ENCODE measurements around the gene MICAL2.

The MICAL2 gene

DNA sequence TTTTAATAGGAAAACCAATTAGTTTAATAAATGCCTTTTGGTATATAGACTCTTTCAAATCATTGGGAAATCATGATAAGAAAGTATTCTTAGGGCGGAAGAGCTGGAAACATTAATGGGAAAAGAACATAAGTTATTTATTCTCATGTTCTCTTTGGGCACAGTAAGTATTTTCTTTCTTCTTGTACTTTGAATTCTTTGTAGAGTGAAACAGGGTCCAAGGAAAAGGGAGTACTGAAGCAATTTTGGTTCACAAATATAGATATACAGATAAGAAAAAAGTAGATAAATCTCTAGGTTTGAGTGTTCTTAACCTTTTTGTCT, 123.2 kb downstream of the MICAL2 start:
- Histone ChIP-seq H3K27me3 (replicated peaks in 2 of 5; ENCODE audit: control insufficient read depth in 4 of 5, insufficient read depth in 5 of 5, low read length in 4 of 5) (no peaks in the 10 kb centered on the region), H3K9me3 (ENCODE audit: control extremely low read depth in 1 of 5, control insufficient read depth in 4 of 5, insufficient read depth in 2 of 5, low read depth in 1 of 5, low read length in 4 of 5) (no peaks in the 10 kb centered on the region), H3K4me3 (ENCODE audit: control insufficient read depth in 1 of 7, extremely low read depth in 1 of 7, insufficient read depth in 4 of 7, low read depth in 2 of 7, low read length in 6 of 7) (no peak overlapping the region), H3K27ac (ENCODE audit: insufficient read depth in 1 of 2, low read depth in 1 of 2, low read length in 2 of 2, poor library complexity in 1 of 2, severe bottlenecking in 2 of 2) (no peak overlapping the region), H3K4me1 (ENCODE audit: control extremely low read depth in 1 of 4, control insufficient read depth in 4 of 4, insufficient read depth in 4 of 4, low read length in 3 of 4) (peaks cover 5 to 30% (median 21%) of the 10 kb centered on the region in 4 experiments), H3K36me3 (ENCODE audit: control insufficient read depth in 4 of 4, insufficient read depth in 4 of 4, low read length in 3 of 4) (peaks cover 0 to 2% (median 0%) of the 10 kb centered on the region in 4 experiments)
- CTCF ChIA-PET: interaction anchor here (1.1 to 9.2 kb wide), 11 partner anchors 9 to 183 kb away, joined by 3 to 86 read pairs (median 4); no protein-coding TSS in a partner anchor
- no peak for DNase-seq
- POLR2A ChIA-PET: interaction anchor here (1.0 kb wide), 1 partner anchor 9 kb away, joined by 3 read pairs; no protein-coding TSS in a partner anchor
- WGBS (ENCODE audit: insufficient coverage): no CpG with 5 or more reads among the region's 1 CpG

DNA sequence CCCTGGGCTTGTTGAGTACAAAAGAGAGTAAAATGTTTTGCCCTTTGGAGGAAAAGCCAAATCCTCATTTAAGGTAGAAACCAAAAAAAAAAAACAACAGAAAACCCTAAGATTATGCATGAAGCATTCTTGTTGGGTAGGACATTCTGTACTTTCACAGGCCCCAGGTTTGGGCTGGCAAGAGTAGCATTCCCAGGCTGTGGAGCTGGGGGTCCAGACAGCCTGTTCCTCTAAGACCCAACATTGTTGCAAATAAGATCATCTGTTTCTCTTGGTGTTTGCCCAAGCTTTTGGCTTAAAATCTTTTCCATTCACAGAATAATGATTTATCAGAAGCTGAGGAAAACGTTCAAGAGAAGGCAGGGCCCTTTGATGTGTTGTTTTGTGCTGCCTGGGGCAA, 123.8 kb downstream of the MICAL2 start:
- no peak for DNase-seq
- CTCF ChIA-PET: interaction anchor here (1.2 to 9.2 kb wide), 10 partner anchors 10 to 183 kb away, joined by 3 to 86 read pairs (median 7); no protein-coding TSS in a partner anchor
- Histone ChIP-seq H3K27me3 (replicated peaks in 2 of 5; ENCODE audit: control insufficient read depth in 4 of 5, insufficient read depth in 5 of 5, low read length in 4 of 5) (no peaks in the 10 kb centered on the region), H3K36me3 (ENCODE audit: control insufficient read depth in 4 of 4, insufficient read depth in 4 of 4, low read length in 3 of 4) (peaks cover 0 to 2% (median 0%) of the 10 kb centered on the region in 4 experiments), H3K4me1 (ENCODE audit: control extremely low read depth in 1 of 4, control insufficient read depth in 4 of 4, insufficient read depth in 4 of 4, low read length in 3 of 4) (peaks cover 5 to 33% (median 26%) of the 10 kb centered on the region in 4 experiments), H3K9me3 (ENCODE audit: control extremely low read depth in 1 of 5, control insufficient read depth in 4 of 5, insufficient read depth in 2 of 5, low read depth in 1 of 5, low read length in 4 of 5) (no peaks in the 10 kb centered on the region), H3K27ac (ENCODE audit: insufficient read depth in 1 of 2, low read depth in 1 of 2, low read length in 2 of 2, poor library complexity in 1 of 2, severe bottlenecking in 2 of 2) (no peak overlapping the region), H3K4me3 (ENCODE audit: control insufficient read depth in 1 of 7, extremely low read depth in 1 of 7, insufficient read depth in 4 of 7, low read depth in 2 of 7, low read length in 6 of 7) (no peak overlapping the region)
- 83% methylated on average over 1 of the region's 1 CpG for WGBS (ENCODE audit: insufficient coverage)
- POLR2A ChIA-PET: no interaction called here

GRCh38 chr11:12235080-12235479, 124.7 kb downstream of the MICAL2 start:
- ChIA-PET POLR2A (interaction anchor here (0.7 kb wide), 1 partner anchor 11 kb away, joined by 3 read pairs; no protein-coding TSS in a partner anchor), CTCF (interaction anchor here (1.0 to 9.2 kb wide), 18 partner anchors 11 to 187 kb away, joined by 4 to 86 read pairs (median 10); partner anchors contain the start of gene MICAL2)
- H3K4me3 ChIP-seq (ENCODE audit: control insufficient read depth in 1 of 7, extremely low read depth in 1 of 7, insufficient read depth in 4 of 7, low read depth in 2 of 7, low read length in 6 of 7): no peak overlapping the region
- DNase-seq: no peak
- H3K27ac ChIP-seq (ENCODE audit: insufficient read depth in 1 of 2, low read depth in 1 of 2, low read length in 2 of 2, poor library complexity in 1 of 2, severe bottlenecking in 2 of 2): no peak overlapping the region
- WGBS (ENCODE audit: insufficient coverage): 98% methylated on average over 5 of the region's 6 CpGs
- H3K27me3 ChIP-seq (replicated peaks in 2 of 5; ENCODE audit: control insufficient read depth in 4 of 5, insufficient read depth in 5 of 5, low read length in 4 of 5): no peaks in the 10 kb centered on the region
- peaks cover 5 to 37% (median 34%) of the 10 kb centered on the region in 4 experiments for H3K4me1 ChIP-seq (ENCODE audit: control extremely low read depth in 1 of 4, control insufficient read depth in 4 of 4, insufficient read depth in 4 of 4, low read length in 3 of 4)
- no peaks in the 10 kb centered on the region for H3K9me3 ChIP-seq (ENCODE audit: control extremely low read depth in 1 of 5, control insufficient read depth in 4 of 5, insufficient read depth in 2 of 5, low read depth in 1 of 5, low read length in 4 of 5)
- peaks cover 0 to 2% (median 0%) of the 10 kb centered on the region in 4 experiments for H3K36me3 ChIP-seq (ENCODE audit: control insufficient read depth in 4 of 4, insufficient read depth in 4 of 4, low read length in 3 of 4)

GRCh38 chr11:12235553-12235946, 125.2 kb downstream of the MICAL2 start:
- H3K4me1 ChIP-seq (ENCODE audit: control extremely low read depth in 1 of 4, control insufficient read depth in 4 of 4, insufficient read depth in 4 of 4, low read length in 3 of 4): peaks cover 6 to 41% (median 38%) of the 10 kb centered on the region in 4 experiments
- POLR2A ChIA-PET: interaction anchor here (0.6 to 0.7 kb wide), 2 partner anchors 12 to 825 kb away, joined by 3 read pairs; no protein-coding TSS in a partner anchor
- no peaks in the 10 kb centered on the region for H3K27me3 ChIP-seq (replicated peaks in 2 of 5; ENCODE audit: control insufficient read depth in 4 of 5, insufficient read depth in 5 of 5, low read length in 4 of 5)
- no peaks in the 10 kb centered on the region for H3K9me3 ChIP-seq (ENCODE audit: control extremely low read depth in 1 of 5, control insufficient read depth in 4 of 5, insufficient read depth in 2 of 5, low read depth in 1 of 5, low read length in 4 of 5)
- no peaks in the 10 kb centered on the region for H3K36me3 ChIP-seq (ENCODE audit: control insufficient read depth in 4 of 4, insufficient read depth in 4 of 4, low read length in 3 of 4)
- DNase-seq: peak in 1 of 3 donors; percentile 25
- 97% methylated on average over 3 of the region's 3 CpGs for WGBS (ENCODE audit: insufficient coverage)
- no peak overlapping the region for H3K4me3 ChIP-seq (ENCODE audit: control insufficient read depth in 1 of 7, extremely low read depth in 1 of 7, insufficient read depth in 4 of 7, low read depth in 2 of 7, low read length in 6 of 7)
- CTCF ChIA-PET: interaction anchor here (0.7 to 9.2 kb wide), 32 partner anchors 8 to 191 kb away, joined by 3 to 86 read pairs (median 8); partner anchors contain the start of gene MICAL2
- peak overlapping the region; percentile 40 to 51 for H3K27ac ChIP-seq (ENCODE audit: insufficient read depth in 1 of 2, low read depth in 1 of 2, low read length in 2 of 2, poor library complexity in 1 of 2, severe bottlenecking in 2 of 2)

DNA sequence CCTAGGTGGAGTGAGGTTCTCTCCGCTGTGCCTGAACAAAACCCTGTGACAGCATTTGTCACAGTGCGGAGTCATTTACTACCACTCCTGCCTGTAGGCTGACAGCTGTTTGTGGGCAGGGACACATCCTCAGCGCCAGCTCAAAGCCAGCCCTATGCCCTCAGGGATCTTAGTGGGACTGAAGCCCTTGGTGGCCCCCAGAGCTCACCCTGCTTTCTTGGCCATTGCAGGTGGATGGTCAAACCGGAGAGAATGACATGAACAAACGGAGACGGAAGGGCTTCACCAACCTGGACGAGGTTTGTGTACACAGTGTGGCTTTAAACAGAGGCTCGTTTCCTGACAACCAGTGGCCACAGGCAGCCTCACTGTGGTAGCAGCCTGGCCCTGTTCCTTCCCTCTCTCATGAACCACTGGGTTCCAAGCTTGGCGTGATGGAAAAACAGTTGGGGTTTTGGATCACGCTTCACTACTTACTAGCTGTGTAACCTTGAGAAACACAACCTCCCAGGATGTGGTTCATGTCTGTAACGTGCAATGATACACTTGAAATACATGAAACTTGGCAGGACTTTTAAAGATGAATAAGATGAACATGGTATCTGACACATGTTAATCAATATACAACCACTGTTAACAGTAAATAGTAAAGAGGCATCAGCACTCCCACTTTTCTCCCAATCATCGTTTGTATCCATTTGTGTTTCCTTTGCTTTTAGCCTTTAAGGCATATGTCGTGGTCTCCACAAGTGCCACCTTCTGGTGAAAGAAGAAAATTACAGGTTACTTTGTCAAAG, 125.8 kb downstream of the MICAL2 start:
- Histone ChIP-seq H3K27me3 (replicated peaks in 2 of 5; ENCODE audit: control insufficient read depth in 4 of 5, insufficient read depth in 5 of 5, low read length in 4 of 5) (no peaks in the 10 kb centered on the region), H3K9me3 (ENCODE audit: control extremely low read depth in 1 of 5, control insufficient read depth in 4 of 5, insufficient read depth in 2 of 5, low read depth in 1 of 5, low read length in 4 of 5) (no peaks in the 10 kb centered on the region), H3K27ac (ENCODE audit: insufficient read depth in 1 of 2, low read depth in 1 of 2, low read length in 2 of 2, poor library complexity in 1 of 2, severe bottlenecking in 2 of 2) (peak overlapping the region; percentile 40 to 51), H3K4me1 (ENCODE audit: control extremely low read depth in 1 of 4, control insufficient read depth in 4 of 4, insufficient read depth in 4 of 4, low read length in 3 of 4) (peaks cover 6 to 47% (median 43%) of the 10 kb centered on the region in 4 experiments), H3K36me3 (ENCODE audit: control insufficient read depth in 4 of 4, insufficient read depth in 4 of 4, low read length in 3 of 4) (no peaks in the 10 kb centered on the region), H3K4me3 (ENCODE audit: control insufficient read depth in 1 of 7, extremely low read depth in 1 of 7, insufficient read depth in 4 of 7, low read depth in 2 of 7, low read length in 6 of 7) (peak overlapping the region in 1 of 7 experiments; percentile 26)
- ChIA-PET CTCF (interaction anchor here (0.7 to 9.2 kb wide), 40 partner anchors 9 to 192 kb away, joined by 3 to 86 read pairs (median 6); partner anchors contain the start of gene MICAL2), POLR2A (interaction anchor here (0.6 to 0.9 kb wide), 2 partner anchors 150 to 825 kb away, joined by 3 read pairs; no protein-coding TSS in a partner anchor)
- peak; percentile 60 to 92 (median 91) for DNase-seq
- 23% methylated on average over 10 of the region's 13 CpGs for WGBS (ENCODE audit: insufficient coverage)

DNA sequence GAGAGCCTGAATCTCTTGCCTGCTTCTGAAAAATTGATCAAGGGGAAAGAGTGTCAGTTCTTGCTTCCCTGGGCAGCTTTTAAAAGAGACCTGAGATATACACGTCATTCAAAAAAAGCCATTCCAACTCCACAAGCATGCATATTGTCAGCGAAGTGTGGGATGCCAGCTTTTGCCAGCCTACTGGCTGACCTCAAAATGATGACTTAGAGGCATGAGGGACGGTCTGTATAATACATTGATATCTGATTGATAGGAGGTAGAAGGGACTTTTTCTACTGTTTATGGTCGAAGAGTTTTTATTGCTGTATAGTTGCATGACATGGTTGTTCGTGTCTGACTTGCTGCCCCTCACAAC, 126.3 kb downstream of the MICAL2 start:
- DNase-seq: no peak
- Histone ChIP-seq H3K4me3 (ENCODE audit: control insufficient read depth in 1 of 7, extremely low read depth in 1 of 7, insufficient read depth in 4 of 7, low read depth in 2 of 7, low read length in 6 of 7) (peak overlapping the region in 1 of 7 experiments; percentile 17), H3K36me3 (ENCODE audit: control insufficient read depth in 4 of 4, insufficient read depth in 4 of 4, low read length in 3 of 4) (no peaks in the 10 kb centered on the region), H3K4me1 (ENCODE audit: control extremely low read depth in 1 of 4, control insufficient read depth in 4 of 4, insufficient read depth in 4 of 4, low read length in 3 of 4) (peaks cover 6 to 47% (median 43%) of the 10 kb centered on the region in 4 experiments), H3K27me3 (replicated peaks in 2 of 5; ENCODE audit: control insufficient read depth in 4 of 5, insufficient read depth in 5 of 5, low read length in 4 of 5) (no peaks in the 10 kb centered on the region), H3K9me3 (ENCODE audit: control extremely low read depth in 1 of 5, control insufficient read depth in 4 of 5, insufficient read depth in 2 of 5, low read depth in 1 of 5, low read length in 4 of 5) (no peaks in the 10 kb centered on the region), H3K27ac (ENCODE audit: insufficient read depth in 1 of 2, low read depth in 1 of 2, low read length in 2 of 2, poor library complexity in 1 of 2, severe bottlenecking in 2 of 2) (peak overlapping the region in 1 of 2 experiments; percentile 51)
- WGBS (ENCODE audit: insufficient coverage): 70% methylated on average over 3 of the region's 5 CpGs
- POLR2A ChIA-PET: interaction anchor here (0.9 kb wide), 1 partner anchor 150 kb away, joined by 3 read pairs; no protein-coding TSS in a partner anchor
- CTCF ChIA-PET: interaction anchor here (0.8 to 9.2 kb wide), 34 partner anchors 9 to 192 kb away, joined by 3 to 86 read pairs (median 7); partner anchors contain the start of gene MICAL2

All from common myeloid progenitor, CD34-positive (primary cell).